Measurements from ENCODE around the gene COL15A1. TPM values are rescaled to one million over a fixed set of nuclear protein-coding genes. Genes with fewer than 3 reads are reported as not detected.

Gene COL15A1
- total RNA-seq, 1 experiment from 2014 or later: not detected

GRCh38 chr9:98992885-98993569 is 49.3 kb downstream of the COL15A1 start:
- no peak overlapping the region for H2AK5ac ChIP-seq (ENCODE audit: insufficient read length, low read length)
- no peak overlapping the region for H4K5ac ChIP-seq (ENCODE audit: insufficient read length, low read depth, low read length)
- no peaks in the 10 kb centered on the region for H3K4me1 ChIP-seq (ENCODE audit: insufficient read depth, low read length)
- Mint-ChIP-seq H3K4me1 (peaks cover 15 to 16% of the 10 kb centered on the region in 2 experiments), H3K27me3 (ENCODE audit: low read depth) (peaks cover 17% of the 10 kb centered on the region), H3K9me3 (peaks cover 8 to 16% of the 10 kb centered on the region in 2 experiments), H3K4me3 (no peak overlapping the region), H3K36me3 (ENCODE audit: insufficient read depth in 1 of 3, low read depth in 3 of 3) (peaks cover 0 to 11% (median 6%) of the 10 kb centered on the region in 3 experiments; a peak in 5 of 7 replicates), H3K27ac (no peak overlapping the region)
- H2BK12ac ChIP-seq (ENCODE audit: insufficient read length, low read depth, low read length): no peak overlapping the region
- no peak overlapping the region for H3K27ac ChIP-seq (ENCODE audit: insufficient read length, low read depth, low read length)
- H3T11ph ChIP-seq (ENCODE audit: low read length): no peak overlapping the region
- no peak overlapping the region for H3K18ac ChIP-seq (ENCODE audit: insufficient read length, low read depth, low read length)
- no peak overlapping the region for H4K91ac ChIP-seq (ENCODE audit: insufficient read length, low read depth, low read length)
- no peak overlapping the region for H4K8ac ChIP-seq (replicated peaks; ENCODE audit: insufficient read length, low read depth, low read length)
- H2BK5ac ChIP-seq (ENCODE audit: insufficient read length, low read length): no peak overlapping the region
- no CpG with 5 or more reads among the region's 6 CpGs for WGBS (ENCODE audit: extremely low coverage, insufficient read length, low lambda C conversion rate)
- DNase-seq: peak; percentile 5
- H3K14ac ChIP-seq (ENCODE audit: insufficient read depth, low read length): no peak overlapping the region
- peaks cover 9% of the 10 kb centered on the region for H3K9me3 ChIP-seq (ENCODE audit: control insufficient read depth, low read depth, low read length)
- H3K23ac ChIP-seq (ENCODE audit: insufficient read length, low read depth, low read length): no peak overlapping the region
- H2BK120ac ChIP-seq (ENCODE audit: low read depth, low read length, poor library complexity, severe bottlenecking): no peak overlapping the region
- no peak for TF ChIP-seq CTCF (conservative IDR thresholded peaks at IDR 0.05)
- no peaks in the 10 kb centered on the region for H3K27me3 ChIP-seq (ENCODE audit: insufficient read depth, low read length)
- H3K79me2 ChIP-seq (ENCODE audit: insufficient read depth, low read length): no peaks in the 10 kb centered on the region
- no peak overlapping the region for H2BK20ac ChIP-seq (ENCODE audit: low read depth, low read length, poor library complexity, severe bottlenecking)
- no peaks in the 10 kb centered on the region for H3K23me2 ChIP-seq (ENCODE audit: insufficient read length, low read depth, low read length, poor library complexity, severe bottlenecking)
- no peak overlapping the region for H2BK15ac ChIP-seq (ENCODE audit: low read depth, low read length)
- H4K20me1 ChIP-seq (ENCODE audit: control insufficient read depth, insufficient read depth, insufficient read length): no peaks in the 10 kb centered on the region
- no peak overlapping the region for H3K56ac ChIP-seq (ENCODE audit: insufficient read length, low read depth, low read length)
- no peak overlapping the region for H3K9ac ChIP-seq (ENCODE audit: extremely low read depth, insufficient read length, low read length)
- no peaks in the 10 kb centered on the region for H3K79me1 ChIP-seq (ENCODE audit: insufficient read depth, low read depth, low read length, poor library complexity, severe bottlenecking)
- H2AFZ ChIP-seq (ENCODE audit: low read length): no peak overlapping the region
- no peak overlapping the region for H3K4me2 ChIP-seq (ENCODE audit: insufficient read depth, insufficient read length, low read length)
- H3K4ac ChIP-seq (ENCODE audit: low read depth, low read length): no peak overlapping the region
